ENCODE results near the gene ABHD5. TPM values are rescaled to one million over a fixed set of nuclear protein-coding genes. Genes with fewer than 3 reads are reported as not detected.
A peak's percentile ranks its signal among the peaks of the same experiment; 100 is the strongest.

ABHD5 gene
- total RNA-seq, 1 donor from 2014 or later, result 18.1 TPM

DNA sequence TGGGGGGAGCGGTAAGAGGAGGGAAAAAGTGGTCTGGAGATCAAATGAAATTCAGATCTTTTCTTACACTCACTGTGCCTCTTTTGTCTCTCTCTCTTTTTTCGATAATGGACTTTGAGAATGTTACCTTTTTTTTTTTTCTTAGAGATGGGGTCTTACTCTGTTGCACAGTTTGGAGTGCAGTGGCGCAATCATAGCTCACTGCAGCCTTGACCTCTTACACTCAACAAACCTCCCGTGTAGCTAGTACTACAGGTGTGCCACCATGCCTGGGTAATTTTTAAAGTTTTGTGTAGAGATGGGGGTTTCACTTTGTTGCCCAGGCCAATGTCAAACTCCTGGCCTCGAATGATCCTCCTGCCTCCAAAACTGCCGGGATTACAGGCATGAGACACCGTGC, 15.6 kb downstream of the ABHD5 start:
- ATAC-seq, result no peak
- intact Hi-C loops (cut with DNase I), result no loop called here
- no peak for DNase-seq (ENCODE audit: low spot score)

GRCh38 chr3:43707266-43707665, 16.5 kb downstream of the ABHD5 start:
- DNase-seq (ENCODE audit: low spot score) (no peak), ATAC-seq (no peak)
- intact Hi-C loops (cut with DNase I), result no loop called here

DNA sequence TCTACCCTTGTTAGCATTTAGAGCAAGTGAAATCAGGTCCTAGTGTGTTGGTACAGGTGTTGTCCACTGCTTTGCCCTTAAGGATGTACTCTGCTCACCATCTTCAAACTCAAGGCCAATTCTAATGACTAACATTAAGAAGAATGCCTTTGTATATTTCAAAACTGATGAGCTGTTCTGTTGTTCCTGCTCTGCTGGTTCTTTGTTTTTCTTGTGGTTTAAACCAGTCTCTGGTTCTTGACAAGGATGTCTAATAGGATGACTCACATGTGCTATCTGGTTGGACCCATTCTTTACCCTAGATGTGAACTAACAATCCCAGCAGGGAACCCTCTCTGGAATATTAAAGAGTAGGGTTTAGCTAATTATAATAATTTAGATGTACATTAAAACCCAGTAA, 17.3 kb downstream of the ABHD5 start:
- DNase-seq (ENCODE audit: low spot score) (no peak), ATAC-seq (peak; percentile 48)
- intact Hi-C loops (cut with DNase I), result no loop called here

DNA sequence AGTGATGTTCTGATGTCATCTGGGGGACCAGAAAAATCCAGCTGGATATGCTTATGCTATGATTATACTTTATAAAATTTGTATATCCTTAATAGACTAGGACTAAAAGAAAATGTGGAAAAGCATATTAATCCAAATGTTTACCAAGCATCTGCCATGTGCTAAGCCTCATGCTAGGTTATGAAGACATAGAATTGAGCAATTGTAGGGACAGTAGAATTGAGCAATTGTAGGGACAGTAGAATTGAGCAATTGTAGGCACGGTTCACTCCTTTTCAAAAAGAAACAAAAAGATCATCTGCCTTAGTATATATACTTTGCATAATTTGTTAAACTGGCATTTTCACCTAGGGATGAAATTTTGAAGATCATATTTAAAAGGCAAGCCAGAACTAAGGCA, 18.3 kb downstream of the ABHD5 start:
- ATAC-seq, result peak; percentile 96
- no peak for DNase-seq (ENCODE audit: low spot score)
- intact Hi-C loops (cut with DNase I), result no loop called here

- no peak for ATAC-seq
- DNase-seq (ENCODE audit: low spot score), result no peak
- intact Hi-C loops (cut with DNase I), result no loop called here
Observed at GRCh38 chr3:43710607-43711006, 19.9 kb downstream of the ABHD5 start.

DNA sequence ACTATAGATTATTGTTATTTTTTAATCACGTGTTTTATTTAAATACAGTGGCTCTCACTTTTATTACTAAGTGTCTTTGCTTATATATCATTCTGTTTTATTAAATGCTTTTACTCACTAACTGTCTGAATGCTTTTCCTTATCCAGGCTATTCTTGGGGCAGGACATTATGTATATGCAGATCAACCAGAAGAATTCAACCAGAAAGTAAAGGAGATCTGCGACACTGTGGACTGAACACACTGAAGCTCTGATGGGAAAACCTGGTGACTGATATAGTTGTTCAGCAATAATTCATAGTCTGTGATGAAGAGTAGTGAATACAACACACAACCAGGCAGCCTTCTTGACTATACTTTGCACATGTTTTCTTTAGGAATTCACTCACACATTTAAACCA, 27.6 kb downstream of the ABHD5 start:
- ATAC-seq (no peak), DNase-seq (ENCODE audit: low spot score) (no peak)
- intact Hi-C loops (cut with DNase I), result no loop called here

- intact Hi-C loops (cut with DNase I), result no loop called here
- no peak for ATAC-seq
- no peak for DNase-seq (ENCODE audit: low spot score)
Observed at GRCh38 chr3:43723121-43723734, 32.5 kb downstream of the ABHD5 start.

GRCh38 chr3:43726521-43726920, 35.8 kb downstream of the ABHD5 start:
- DNase-seq (ENCODE audit: low spot score), result no peak
- no peak for ATAC-seq
- intact Hi-C loops (cut with DNase I), result no loop called here

DNA sequence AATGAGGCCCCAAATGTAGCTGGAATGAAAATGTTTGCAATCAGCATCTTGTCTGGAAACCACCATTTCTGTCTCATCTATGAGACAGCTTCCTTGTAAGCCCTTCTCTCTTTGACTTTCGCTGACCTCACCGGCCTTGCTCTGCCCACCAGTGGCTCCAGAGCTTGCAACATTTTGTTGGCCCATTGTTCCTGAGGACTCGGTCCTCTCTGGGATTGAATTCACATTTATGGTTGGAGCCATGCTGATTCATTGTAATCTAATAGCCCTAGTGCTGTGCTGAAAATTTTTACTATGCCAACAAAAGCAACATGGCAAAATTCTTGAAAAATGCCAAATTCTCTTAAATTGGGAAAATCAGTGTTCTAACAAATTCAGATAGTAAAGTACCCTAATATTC, 37.2 kb downstream of the ABHD5 start:
- ATAC-seq, result no peak
- intact Hi-C loops (cut with DNase I), result no loop called here
- DNase-seq (ENCODE audit: low spot score), result no peak

DNA sequence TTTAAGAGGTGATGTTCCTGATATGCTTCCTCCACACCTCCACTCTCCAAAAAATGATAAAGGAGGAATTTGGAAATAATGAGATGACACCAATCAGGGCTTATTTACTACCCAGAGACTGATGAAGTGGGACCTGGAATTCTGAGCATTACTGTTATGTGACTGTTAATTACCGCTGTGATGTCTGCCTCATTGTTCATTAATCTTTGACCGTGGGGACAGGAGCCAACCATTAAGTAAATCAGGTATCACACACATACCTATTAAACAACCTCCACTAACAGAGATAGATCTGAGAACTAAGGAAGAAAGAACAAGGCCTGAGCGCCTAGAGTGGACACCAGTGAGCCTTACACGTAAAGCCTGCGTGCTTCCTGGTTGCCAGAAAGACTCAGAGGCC, 37.7 kb downstream of the ABHD5 start:
- no peak for DNase-seq (ENCODE audit: low spot score)
- intact Hi-C loops (cut with DNase I), result no loop called here
- ATAC-seq, result no peak

- DNase-seq (ENCODE audit: low spot score) (no peak), ATAC-seq (peak; percentile 63)
- intact Hi-C loops (cut with DNase I), result no loop called here
Observed at GRCh38 chr3:43728947-43729346, 38.2 kb downstream of the ABHD5 start.

DNA sequence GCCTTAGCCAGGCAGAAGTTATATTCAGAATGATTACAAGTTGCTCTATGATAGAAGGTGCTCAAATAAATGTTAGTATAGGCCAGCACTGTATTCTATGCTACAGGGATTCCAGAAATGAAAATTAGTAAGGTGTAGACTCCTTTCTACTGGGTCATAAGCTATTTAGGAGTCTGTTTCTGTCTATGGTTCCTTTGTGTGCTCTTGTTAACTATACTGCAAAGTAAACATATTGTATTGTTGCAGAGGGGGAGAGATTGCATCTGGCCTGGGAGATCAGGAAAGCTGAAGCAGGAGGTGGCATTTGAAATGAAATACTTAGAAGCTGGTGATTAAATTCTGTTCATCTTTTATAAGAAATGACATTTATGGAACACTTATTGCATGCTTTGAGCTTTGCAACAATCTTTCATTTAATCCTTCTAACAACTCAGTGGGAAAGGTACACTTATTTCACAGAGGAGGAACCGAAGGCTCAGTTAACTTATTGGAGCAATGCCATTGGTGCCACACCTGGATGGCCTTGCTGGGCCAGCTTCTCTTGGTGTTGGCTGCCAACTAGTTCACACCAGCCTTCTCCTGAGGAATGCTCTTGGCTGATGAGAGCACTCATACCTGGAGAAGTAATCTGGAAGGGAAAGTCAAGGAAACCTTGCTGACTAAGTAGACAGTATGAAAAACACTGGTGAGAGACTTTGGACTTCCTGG, 39.1 kb downstream of the ABHD5 start:
- DNase-seq (ENCODE audit: low spot score), result no peak
- no peak for ATAC-seq
- intact Hi-C loops (cut with DNase I), result no loop called here

DNA sequence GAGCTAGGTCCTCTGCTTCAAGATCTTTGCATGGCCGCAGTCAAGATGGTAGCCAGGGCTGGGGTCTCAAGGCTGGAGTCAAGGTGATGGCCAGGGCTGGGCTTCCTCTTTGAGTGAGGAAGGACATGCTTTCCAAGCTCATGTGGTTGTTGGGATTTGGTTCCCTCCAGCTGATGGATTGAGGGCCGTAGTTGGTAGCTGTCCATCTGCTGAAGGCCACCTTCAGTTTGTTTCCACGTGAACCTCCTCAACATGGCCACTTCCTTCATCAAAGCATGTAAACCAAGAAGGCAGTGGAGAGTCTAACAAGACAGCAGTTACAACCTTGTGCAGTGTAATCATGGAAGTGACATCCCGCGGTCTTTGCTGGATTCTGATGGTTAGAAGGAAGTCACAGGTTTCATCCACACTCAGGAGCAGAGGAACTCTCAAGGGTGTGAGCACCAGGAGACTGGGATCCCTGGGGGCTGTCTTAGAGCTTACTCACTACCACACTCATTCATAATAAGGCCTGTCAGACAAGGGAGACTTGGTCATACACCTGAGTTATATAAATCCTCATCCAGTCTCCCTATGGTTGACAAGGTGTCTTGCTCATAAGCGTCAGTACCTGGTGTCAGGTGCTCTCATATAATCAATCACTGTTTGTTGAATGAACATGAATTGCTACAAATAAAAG, 42.1 kb downstream of the ABHD5 start:
- DNase-seq (ENCODE audit: low spot score) (no peak), ATAC-seq (no peak)
- intact Hi-C loops (cut with DNase I), result no loop called here

DNA sequence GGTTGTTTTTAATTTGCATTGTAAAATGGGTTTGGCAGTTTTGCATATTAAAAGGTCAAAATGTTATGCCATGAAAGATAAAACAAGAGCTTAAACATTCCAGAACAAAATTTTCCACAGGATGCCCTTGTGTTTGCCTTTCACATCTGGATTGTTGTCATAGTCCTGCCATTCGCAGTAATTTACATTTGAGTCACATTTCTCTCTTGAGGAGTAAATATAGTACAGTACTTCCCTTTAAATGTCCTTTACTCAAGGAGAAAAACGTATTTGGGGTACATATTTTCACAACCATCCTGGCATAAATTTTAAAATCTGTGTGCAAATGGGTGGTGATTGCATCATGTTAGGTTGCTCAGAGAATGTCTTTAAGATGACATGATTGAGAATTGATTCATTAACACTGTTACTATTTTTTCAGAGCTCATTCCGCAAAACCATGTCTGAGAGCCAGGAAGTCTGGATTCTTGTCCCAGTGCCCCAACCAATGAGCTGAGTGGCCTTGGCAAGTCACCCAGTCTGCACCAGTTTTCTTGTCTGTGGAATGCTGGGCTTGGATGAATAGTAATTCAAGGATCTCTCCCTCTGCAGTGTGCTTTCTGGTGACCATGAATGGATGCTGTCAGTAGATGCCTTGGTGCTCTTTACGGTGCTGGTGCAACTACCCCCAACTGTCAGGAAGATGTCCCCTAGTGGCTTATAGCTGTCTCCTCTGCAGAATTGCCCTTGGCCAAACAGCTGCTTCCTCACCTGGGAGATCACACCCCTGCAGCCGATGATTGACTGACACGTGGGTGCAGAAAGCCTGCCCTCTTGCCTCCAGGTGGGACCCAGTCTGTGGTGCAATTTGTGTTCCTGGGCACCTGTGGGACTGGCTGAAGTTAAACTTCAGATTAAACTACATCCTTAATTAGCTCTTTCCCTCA, 43.0 kb downstream of the ABHD5 start:
- DNase-seq (ENCODE audit: low spot score) (no peak), ATAC-seq (peak; percentile 66)
- intact Hi-C loops (cut with DNase I), result no loop called here

- DNase-seq (ENCODE audit: low spot score), result no peak
- intact Hi-C loops (cut with DNase I), result no loop called here
- no peak for ATAC-seq
Observed at GRCh38 chr3:43734685-43735084, 43.9 kb downstream of the ABHD5 start.

GRCh38 chr3:43735618-43736017, 44.9 kb downstream of the ABHD5 start:
- intact Hi-C loops (cut with DNase I), result no loop called here
- ATAC-seq (no peak), DNase-seq (ENCODE audit: low spot score) (no peak)

DNA sequence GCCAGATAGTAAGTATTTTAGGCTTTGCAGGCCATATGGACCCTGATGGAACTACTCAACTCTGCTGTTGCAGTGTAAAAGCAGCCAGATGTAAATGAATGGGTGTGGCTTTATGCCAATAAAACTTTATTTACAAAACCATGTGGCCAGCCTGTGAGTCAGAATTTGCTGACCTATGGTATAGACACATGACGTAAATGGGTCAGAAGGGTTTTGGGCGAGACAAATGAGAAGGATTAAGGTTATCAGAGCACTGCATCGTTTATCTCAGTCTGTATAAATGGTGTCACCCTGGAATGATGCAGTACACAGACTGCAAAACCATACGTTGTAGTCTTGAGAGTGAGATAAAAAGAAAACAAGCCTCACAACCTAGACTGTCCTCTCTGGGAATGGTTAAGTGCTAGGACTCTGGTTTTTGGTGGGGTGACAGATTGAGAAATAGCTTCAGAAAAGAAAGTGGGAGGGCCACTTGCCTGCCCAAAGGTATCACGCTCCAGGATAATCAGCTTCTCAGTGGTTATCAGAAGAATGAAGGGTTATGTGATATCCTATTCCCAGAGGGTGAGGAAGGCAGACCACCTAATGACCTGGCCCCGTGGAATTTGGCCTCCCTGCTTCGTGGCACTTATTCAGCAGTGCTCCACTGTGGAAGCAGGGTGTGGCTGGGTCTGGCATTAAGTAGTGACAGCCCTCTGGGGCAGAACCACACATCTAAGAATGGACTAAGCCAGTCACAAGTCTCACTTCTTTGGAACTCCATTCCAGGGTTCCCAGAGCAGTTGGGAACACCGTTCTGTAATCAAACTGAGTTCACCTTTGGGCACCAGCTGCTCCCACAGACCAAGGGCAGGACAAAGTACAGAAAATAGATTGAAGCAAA, 46.1 kb downstream of the ABHD5 start:
- DNase-seq (ENCODE audit: low spot score) (no peak), ATAC-seq (no peak)
- intact Hi-C loops (cut with DNase I), result no loop called here

- intact Hi-C loops (cut with DNase I), result no loop called here
Observed at GRCh38 chr3:43738305-43738704, 47.6 kb downstream of the ABHD5 start.

DNA sequence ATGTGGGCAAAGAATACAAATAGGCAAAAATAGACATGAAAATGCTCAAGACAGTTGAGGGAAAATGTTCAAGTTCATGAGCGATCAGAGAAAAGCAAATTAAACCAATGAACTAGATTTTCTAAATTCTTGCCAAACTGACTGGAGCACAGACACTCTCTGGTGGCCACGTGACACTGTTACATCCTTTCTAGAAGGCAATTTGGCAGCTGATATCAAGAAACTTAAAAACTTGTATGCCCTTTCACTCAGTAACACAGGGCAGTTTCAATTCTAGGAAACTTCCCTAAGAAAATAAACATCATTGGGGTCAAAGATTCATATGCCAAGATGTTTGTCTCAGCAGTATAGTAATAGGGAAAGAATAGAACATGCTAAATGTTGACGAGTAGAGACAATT, 52.2 kb downstream of the ABHD5 start:
- no peak for DNase-seq (ENCODE audit: low spot score)
- peak; percentile 85 for ATAC-seq
- intact Hi-C loops (cut with DNase I), result no loop called here

More at GRCh38 chr3:43738305-43738704, 47.6 kb downstream of the ABHD5 start:
- no peak for ATAC-seq
- no peak for DNase-seq (ENCODE audit: low spot score)

Measured in sciatic nerve (tissue), 2 donors.